Lung (tissue), 12 donors: ENCODE results near the gene KCNIP4. TPM values are rescaled to one million over a fixed set of nuclear protein-coding genes. Genes with fewer than 3 reads are reported as not detected.
A peak's percentile ranks its signal among the peaks of the same experiment; 100 is the strongest.

Source experiments
- ATAC-seq: fragments of 200-7000 bp; cut with Tn5 transposase; one replicate; pipeline ENCODE4 v1.9.1; 2020; ENCODE audit warnings: moderate number of reproducible peaks; ENCODE audit not compliant: insufficient read depth, low FRiP score
- DNase-seq, 3 donors: peaks; one replicate each; pipeline ENCODE4 v3.0.0-alpha.2; 2013 to 2017
- H3K27ac ChIP-seq, 2 donors: one replicate each; pipeline ENCODE4 v1.5.1; 2013; ENCODE audit warnings: mild to moderate bottlenecking in 2 of 2, moderate library complexity in 2 of 2, control low read depth in 1 of 2, inconsistent platforms in 1 of 2, low read depth in 1 of 2, low read length in 1 of 2
- H3K27me3 ChIP-seq, 3 donors: one replicate each; pipeline ENCODE4 v1.5.1; 2013; ENCODE audit warnings: low read length in 2 of 3; ENCODE audit not compliant: control insufficient read depth in 3 of 3, insufficient read depth in 3 of 3
- H3K36me3 ChIP-seq, 4 donors: one replicate each; pipeline ENCODE4 v1.5.1; 2013; ENCODE audit warnings: low read length in 4 of 4, mild to moderate bottlenecking in 1 of 4, moderate library complexity in 1 of 4; ENCODE audit not compliant: control insufficient read depth in 4 of 4, insufficient read depth in 4 of 4
- H3K4me1 ChIP-seq, 5 donors: one replicate each; pipeline ENCODE4 v1.5.1; 2013; ENCODE audit warnings: low read length in 5 of 5, mild to moderate bottlenecking in 2 of 5, moderate library complexity in 1 of 5; ENCODE audit not compliant: control insufficient read depth in 5 of 5, insufficient read depth in 5 of 5
- H3K4me3 ChIP-seq: one replicate; pipeline ENCODE4 v1.5.1; 2013; ENCODE audit warnings: mild to moderate bottlenecking, control low read depth, moderate library complexity
- H3K9ac ChIP-seq, 2 donors: one replicate each; pipeline ENCODE4 v1.5.1; 2013; ENCODE audit warnings: low read length in 2 of 2, control low read depth in 1 of 2; ENCODE audit not compliant: insufficient read depth in 1 of 2
- H3K9me3 ChIP-seq, 4 donors: one replicate each; pipeline ENCODE4 v1.5.1; 2013; ENCODE audit warnings: low read length in 3 of 4, mild to moderate bottlenecking in 1 of 4, moderate library complexity in 1 of 4; ENCODE audit not compliant: control insufficient read depth in 4 of 4, insufficient read depth in 3 of 4
- CTCF ChIP-seq: IDR thresholded peaks from 2 replicates; pipeline ENCODE4 v1.5.1; 2012; ENCODE audit warnings: mild to moderate bottlenecking; ENCODE audit errors: control extremely low read depth, extremely low read depth
- WGBS, 2 donors: extraction: QIAGEN DNeasy Blood & Tissue Kit; methylation state at CpG; one replicate each; pipeline ENCODE4 v1.1.7; 2013; 5-methylcytosine and 5-hydroxymethylcytosine counted together
- polyA plus RNA-seq, 2 donors: library from polyadenylated mRNA; stranded (reverse); fragments of 200-250 nt; gene quantifications; one replicate each; pipeline ENCODE4 v1.2.1, GENCODE V29; 2013
- total RNA-seq, 2 donors: library from RNA; depleted of rRNA in 1 of 2; stranded (reverse); fragments of >200 nt in 1 of 2; gene quantifications; one replicate each; pipeline ENCODE4 v1.2.1, GENCODE V29; 2014 to 2021
- donor health status: control.
- donor health status: control.
- donor health status: Bipolar disorder and iron deficiency.
- donor health status: healthy.
- donor health status: DM: yes; HTN: yes; CAD: no.

Gene KCNIP4
- total and polyA plus RNA-seq, 4 donors: 0.11 TPM; not detected in 3

GRCh38 chr4:21697583-21697982 lies 251.0 kb downstream of the KCNIP4 start:
- Histone ChIP-seq H3K27me3 (no peaks in the 10 kb centered on the region), H3K27ac (no peak overlapping the region), H3K9me3 (no peaks in the 10 kb centered on the region), H3K4me1 (peaks cover 0 to 6% (median 0%) of the 10 kb centered on the region in 5 donors), H3K9ac (no peak overlapping the region), H3K4me3 (no peak overlapping the region), H3K36me3 (no peaks in the 10 kb centered on the region)
- no peak for TF ChIP-seq CTCF
- ATAC-seq: no peak
- WGBS, 2 donors: 15 to 22% methylated on average over 10 of the region's 10 CpGs
- DNase-seq: peak in 1 of 3 donors; percentile 16

- DNase-seq (no peak), ATAC-seq (no peak)
- no peak for TF ChIP-seq CTCF
- no peak overlapping the region for H3K9ac ChIP-seq
- WGBS, 2 donors: 33 to 60% methylated on average over 4 of the region's 4 CpGs
- no peak overlapping the region for H3K4me3 ChIP-seq
- H3K36me3 ChIP-seq: no peaks in the 10 kb centered on the region
- H3K27ac ChIP-seq: no peak overlapping the region
- H3K9me3 ChIP-seq: peaks cover 0 to 3% (median 0%) of the 10 kb centered on the region in 4 donors
- no peaks in the 10 kb centered on the region for H3K27me3 ChIP-seq
- H3K4me1 ChIP-seq: peaks cover 0 to 12% (median 0%) of the 10 kb centered on the region in 5 donors
Measured at GRCh38 chr4:21695141-21695540, 253.4 kb downstream of the KCNIP4 start.

- Histone ChIP-seq H3K27me3 (no peaks in the 10 kb centered on the region), H3K4me3 (no peak overlapping the region), H3K9me3 (peaks cover 0 to 3% (median 0%) of the 10 kb centered on the region in 4 donors), H3K36me3 (no peaks in the 10 kb centered on the region), H3K9ac (no peak overlapping the region), H3K27ac (no peak overlapping the region), H3K4me1 (peaks cover 0 to 6% (median 0%) of the 10 kb centered on the region in 5 donors)
- no peak for TF ChIP-seq CTCF
- 21 to 27% methylated on average over 1 of the region's 1 CpG for WGBS, 2 donors
- no peak for ATAC-seq
- DNase-seq: peak in 2 of 3 donors; percentile 70 to 82
Measured at GRCh38 chr4:21692241-21692640, 256.3 kb downstream of the KCNIP4 start.
